ENCODE data around the gene TMLHE. TPM values are rescaled to one million over a fixed set of nuclear protein-coding genes. Genes with fewer than 3 reads are reported as not detected.
"Not testable (repeated sequence)": the region's sequence is repeated elsewhere in the genome, so short reads cannot be mapped to it uniquely, and the experiment has no call there.

TMLHE gene
- total RNA-seq, 1 donor from 2014 or later, result 18.5 TPM

DNA sequence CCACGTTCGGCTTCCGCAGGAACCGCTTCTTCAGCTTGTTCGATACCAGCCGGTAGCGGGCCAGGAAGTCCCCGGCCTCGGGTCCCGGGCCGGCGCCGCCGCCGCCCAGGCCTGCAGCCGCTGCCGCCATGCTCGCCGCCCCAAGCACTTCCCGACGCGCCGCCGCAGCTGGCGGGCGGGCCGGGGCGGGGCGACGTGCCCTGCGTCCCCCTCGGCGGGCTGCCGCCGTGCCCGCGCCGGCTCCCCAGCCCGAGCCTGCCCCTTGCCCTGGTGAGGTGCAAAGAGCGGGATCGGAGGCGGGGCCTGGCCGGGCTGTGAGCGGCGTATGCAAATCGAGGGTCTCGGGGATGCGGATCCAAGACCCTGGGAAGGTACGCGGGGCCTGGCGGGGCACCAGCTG, 154.3 kb downstream of the TMLHE start, which contains the start of gene F8A3:
F8A3 (minus strand) TSS at position 150 of the 400 bp plus-strand sequence; CDS start at position 130, 20 bp downstream.
- not testable (repeated sequence) for H3K4me1 Mint-ChIP-seq (ENCODE audit: unreplicated experiment); H3K9me3 Mint-ChIP-seq; H3K27ac Mint-ChIP-seq; H3K36me3 Mint-ChIP-seq; DNase-seq (ENCODE audit: extremely low spot score, unreplicated experiment); H3K4me3 Mint-ChIP-seq; H3K27me3 Mint-ChIP-seq

DNA sequence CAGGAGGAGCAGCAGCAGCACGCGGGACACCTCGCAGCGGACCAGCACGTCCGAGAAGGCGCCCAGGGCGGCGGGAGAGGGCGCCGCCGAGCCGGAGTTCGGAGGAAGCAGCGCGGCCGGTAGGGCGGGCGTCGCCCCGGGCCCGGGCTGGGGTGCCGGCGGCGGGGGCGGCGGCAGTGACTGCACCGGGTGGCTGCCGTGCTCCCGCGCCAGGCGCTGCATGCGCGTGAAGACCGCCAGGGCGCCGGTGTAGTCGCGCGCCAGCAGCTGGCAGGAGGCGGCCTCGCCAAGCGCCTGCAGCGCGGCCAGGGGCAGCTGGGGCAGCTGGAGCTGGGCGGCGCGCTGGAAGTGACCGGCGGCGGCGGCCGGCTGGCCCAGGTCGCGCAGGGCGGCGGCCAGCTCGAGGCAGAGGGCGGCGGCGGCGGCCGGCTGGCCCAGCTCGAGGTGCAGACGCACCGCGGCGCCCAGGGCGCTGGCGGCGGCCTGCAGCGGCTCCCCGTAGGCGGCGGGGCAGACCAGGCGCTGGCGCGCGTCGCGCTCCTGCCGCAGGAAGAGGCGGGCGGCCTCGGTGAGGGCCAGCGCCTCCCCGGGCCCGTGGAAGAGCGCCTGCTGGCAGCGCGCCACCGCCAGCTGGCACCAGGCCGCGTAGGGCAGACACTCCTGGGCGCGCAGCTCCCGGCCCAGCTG, 154.8 kb downstream of the TMLHE start:
- not testable (repeated sequence) for H3K4me1 Mint-ChIP-seq (ENCODE audit: unreplicated experiment); H3K4me3 Mint-ChIP-seq; H3K9me3 Mint-ChIP-seq; H3K27ac Mint-ChIP-seq; DNase-seq (ENCODE audit: extremely low spot score, unreplicated experiment); H3K27me3 Mint-ChIP-seq; H3K36me3 Mint-ChIP-seq

DNA sequence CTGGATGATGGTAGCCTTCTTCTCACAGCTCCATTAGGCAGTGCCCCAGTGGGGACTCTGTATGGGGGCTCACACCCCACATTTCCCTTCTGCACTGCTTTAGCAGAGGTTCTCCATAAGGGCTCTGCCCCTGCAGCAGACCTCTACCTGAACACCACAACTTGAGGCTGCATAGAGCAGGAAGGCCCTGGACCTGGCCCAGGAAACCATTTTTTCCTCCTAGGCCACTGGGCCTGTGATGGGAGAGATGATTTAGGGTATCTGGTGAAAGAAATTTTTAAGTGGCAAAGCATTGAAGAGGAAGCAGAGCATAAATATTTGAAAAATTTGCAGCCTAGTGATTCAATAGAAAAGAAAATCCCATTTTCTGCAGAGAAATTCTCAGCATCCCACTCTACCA, 171.7 kb downstream of the TMLHE start:
- Mint-ChIP-seq H3K27ac (no peak overlapping the region), H3K9me3 (peaks cover 7% of the 10 kb centered on the region), H3K4me1 (ENCODE audit: unreplicated experiment) (no peaks in the 10 kb centered on the region), H3K27me3 (no peaks in the 10 kb centered on the region), H3K4me3 (no peak overlapping the region), H3K36me3 (no peaks in the 10 kb centered on the region)
- TF ChIP-seq, protein P1, sequence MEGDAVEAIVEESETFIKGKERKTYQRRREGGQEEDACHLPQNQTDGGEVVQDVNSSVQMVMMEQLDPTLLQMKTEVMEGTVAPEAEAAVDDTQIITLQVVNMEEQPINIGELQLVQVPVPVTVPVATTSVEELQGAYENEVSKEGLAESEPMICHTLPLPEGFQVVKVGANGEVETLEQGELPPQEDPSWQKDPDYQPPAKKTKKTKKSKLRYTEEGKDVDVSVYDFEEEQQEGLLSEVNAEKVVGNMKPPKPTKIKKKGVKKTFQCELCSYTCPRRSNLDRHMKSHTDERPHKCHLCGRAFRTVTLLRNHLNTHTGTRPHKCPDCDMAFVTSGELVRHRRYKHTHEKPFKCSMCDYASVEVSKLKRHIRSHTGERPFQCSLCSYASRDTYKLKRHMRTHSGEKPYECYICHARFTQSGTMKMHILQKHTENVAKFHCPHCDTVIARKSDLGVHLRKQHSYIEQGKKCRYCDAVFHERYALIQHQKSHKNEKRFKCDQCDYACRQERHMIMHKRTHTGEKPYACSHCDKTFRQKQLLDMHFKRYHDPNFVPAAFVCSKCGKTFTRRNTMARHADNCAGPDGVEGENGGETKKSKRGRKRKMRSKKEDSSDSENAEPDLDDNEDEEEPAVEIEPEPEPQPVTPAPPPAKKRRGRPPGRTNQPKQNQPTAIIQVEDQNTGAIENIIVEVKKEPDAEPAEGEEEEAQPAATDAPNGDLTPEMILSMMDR (conservative IDR thresholded peaks at IDR 0.05), result no peak
- DNase-seq (ENCODE audit: extremely low spot score, unreplicated experiment), result no peak

Small RNAs within 50 kb of the gene (microRNA-seq; reads per million reads assigned to microRNA genes)
- not detected for gene MIR1184-3

Other genes with a start within 250 kb of the TMLHE start
- not detected in 2 replicates for gene F8A2, start 230.9 kb downstream of the TMLHE start, total RNA-seq (ENCODE audit: low replicate concordance)
- gene F8A3, start 154.3 kb downstream of the TMLHE start, total RNA-seq (ENCODE audit: low replicate concordance), result 4.0 and 4.5 TPM in 2 replicates
- gene SPRY3, start 366 bp downstream of the TMLHE start, total RNA-seq (ENCODE audit: low replicate concordance), result 0.55 and 0.94 TPM in 2 replicates